Measurements from ENCODE around the gene HBA1. TPM values are rescaled to one million over a fixed set of nuclear protein-coding genes. Genes with fewer than 3 reads are reported as not detected.

HBA1 gene
- total and polyA plus RNA-seq, 11 donors: 1.8 to 1,031 (median 170) TPM

GRCh38 chr16:191831-192230 is 15.4 kb downstream of the HBA1 start:
- DNase-seq (no peak), ATAC-seq (no peak)
- Histone ChIP-seq H3K4me3 (no peak overlapping the region), H3K9me3 (no peaks in the 10 kb centered on the region), H3K36me3 (peaks cover 3 to 98% (median 96%) of the 10 kb centered on the region in 9 donors), H3K27ac (no peak overlapping the region), H3K4me1 (no peaks in the 10 kb centered on the region), H3K27me3 (no peaks in the 10 kb centered on the region)
- WGBS, 4 donors: 88 to 96% (median 91%) methylated on average over 4 of the region's 4 CpGs
- intact Hi-C loops (cut with DNase I): no loop called here
- no peak for TF ChIP-seq POLR2A (IDR thresholded peaks at IDR 0.05)
- TF ChIP-seq CTCF (IDR thresholded peaks at IDR 0.05): no peak

- H3K27ac ChIP-seq: no peak overlapping the region
- H3K4me1 ChIP-seq: no peaks in the 10 kb centered on the region
- TF ChIP-seq POLR2A (IDR thresholded peaks at IDR 0.05) (no peak), CTCF (IDR thresholded peaks at IDR 0.05) (no peak)
- peaks cover 3 to 100% (median 99%) of the 10 kb centered on the region in 9 donors for H3K36me3 ChIP-seq
- no peak overlapping the region for H3K4me3 ChIP-seq
- intact Hi-C loops (cut with DNase I): no loop called here
- DNase-seq (no peak), ATAC-seq (no peak)
- H3K9me3 ChIP-seq: no peaks in the 10 kb centered on the region
- H3K27me3 ChIP-seq: no peaks in the 10 kb centered on the region
- 94 to 97% (median 97%) methylated on average over 11 of the region's 11 CpGs for WGBS, 4 donors
These were observed 16.2 kb downstream of the HBA1 start for GRCh38 chr16:192686-193085.

- ATAC-seq (no peak), DNase-seq (no peak)
- H3K36me3 ChIP-seq: peaks cover 3 to 100% (median 100%) of the 10 kb centered on the region in 9 donors
- no peak overlapping the region for H3K27ac ChIP-seq
- intact Hi-C loops (cut with DNase I): no loop called here
- 94 to 97% (median 95%) methylated on average over 14 to 15 of the region's 15 CpGs for WGBS, 4 donors
- no peaks in the 10 kb centered on the region for H3K9me3 ChIP-seq
- no peak for TF ChIP-seq POLR2A (IDR thresholded peaks at IDR 0.05)
- TF ChIP-seq CTCF (IDR thresholded peaks at IDR 0.05): no peak
- no peak overlapping the region for H3K4me3 ChIP-seq
- no peaks in the 10 kb centered on the region for H3K4me1 ChIP-seq
- H3K27me3 ChIP-seq: no peaks in the 10 kb centered on the region
These were observed 17.0 kb downstream of the HBA1 start for GRCh38 chr16:193441-193840.

GRCh38 chr16:194516-194915 is 18.0 kb downstream of the HBA1 start:
- 90 to 98% (median 96%) methylated on average over 6 of the region's 6 CpGs for WGBS, 4 donors
- ATAC-seq (no peak), DNase-seq (no peak)
- peaks cover 3 to 100% (median 100%) of the 10 kb centered on the region in 9 donors for H3K36me3 ChIP-seq
- no peaks in the 10 kb centered on the region for H3K27me3 ChIP-seq
- H3K4me1 ChIP-seq: no peaks in the 10 kb centered on the region
- no peaks in the 10 kb centered on the region for H3K9me3 ChIP-seq
- intact Hi-C loops (cut with DNase I): no loop called here
- no peak for TF ChIP-seq CTCF (IDR thresholded peaks at IDR 0.05)
- TF ChIP-seq POLR2A (IDR thresholded peaks at IDR 0.05): no peak
- H3K27ac ChIP-seq: no peak overlapping the region
- no peak overlapping the region for H3K4me3 ChIP-seq

All from heart left ventricle (tissue), 16 donors.